SW480 (cell line): ENCODE data around the gene A2M.

Source experiments
- DNase-seq: peaks from one replicate; pipeline ENCODE4 v3.0.0-alpha.2; 2016; ENCODE audit warnings: low spot score

The A2M gene

DNA sequence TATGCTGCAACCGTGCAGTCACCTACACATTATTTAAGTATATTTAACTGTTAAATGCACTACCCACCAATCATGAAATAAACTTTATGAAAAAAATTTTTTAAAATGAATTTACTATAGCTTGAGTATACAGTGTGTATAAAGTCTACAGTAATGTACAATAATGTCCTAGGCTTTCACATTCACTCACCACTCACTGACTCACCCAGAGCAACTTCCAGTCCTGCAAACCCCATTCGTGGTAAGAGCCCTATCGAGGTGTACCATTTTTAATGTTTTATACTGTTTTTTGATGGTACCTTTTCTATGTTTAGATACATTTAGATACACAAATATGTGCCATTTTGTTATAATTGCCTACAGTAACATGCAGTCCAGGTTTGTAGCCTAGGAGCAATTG lies 78.3 kb downstream of the A2M start:
- DNase-seq: no peak

DNA sequence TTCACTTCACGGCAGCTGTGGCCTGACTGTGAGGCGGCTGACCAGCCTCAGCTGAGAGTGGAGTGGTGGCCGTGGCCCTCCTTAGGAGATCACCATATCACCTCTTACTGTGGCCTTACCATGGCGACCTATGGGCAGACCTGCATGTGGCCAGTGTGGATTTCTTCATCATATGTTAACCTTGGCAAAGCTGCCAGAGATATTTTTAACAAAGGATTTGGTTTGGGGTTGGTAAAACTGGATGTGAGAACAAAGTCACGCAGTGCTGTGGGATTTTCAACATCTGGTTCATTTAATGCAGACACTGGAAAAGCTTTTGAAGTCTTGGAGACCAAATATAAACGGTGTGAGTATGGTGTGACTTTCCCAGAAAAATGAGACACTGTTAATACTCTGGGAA lies 79.5 kb downstream of the A2M start:
- no peak for DNase-seq

DNA sequence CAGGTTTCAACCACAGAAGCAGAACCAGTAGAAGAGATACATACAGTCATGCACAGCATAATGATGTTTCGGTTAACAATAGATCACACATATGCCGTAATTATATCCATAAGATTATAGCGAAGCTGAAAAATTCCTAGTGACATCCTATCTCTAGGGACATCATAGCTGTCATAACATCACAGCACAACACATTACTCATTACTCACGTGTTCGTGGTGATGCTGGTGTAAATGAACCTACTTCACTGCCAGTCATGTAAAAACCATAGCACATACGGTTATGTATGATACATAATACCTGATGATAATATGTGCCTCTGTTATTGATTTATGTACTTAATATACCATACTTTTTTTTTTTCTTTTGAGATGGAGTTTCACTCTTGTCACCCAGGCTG lies 81.6 kb downstream of the A2M start:
- no peak for DNase-seq

DNA sequence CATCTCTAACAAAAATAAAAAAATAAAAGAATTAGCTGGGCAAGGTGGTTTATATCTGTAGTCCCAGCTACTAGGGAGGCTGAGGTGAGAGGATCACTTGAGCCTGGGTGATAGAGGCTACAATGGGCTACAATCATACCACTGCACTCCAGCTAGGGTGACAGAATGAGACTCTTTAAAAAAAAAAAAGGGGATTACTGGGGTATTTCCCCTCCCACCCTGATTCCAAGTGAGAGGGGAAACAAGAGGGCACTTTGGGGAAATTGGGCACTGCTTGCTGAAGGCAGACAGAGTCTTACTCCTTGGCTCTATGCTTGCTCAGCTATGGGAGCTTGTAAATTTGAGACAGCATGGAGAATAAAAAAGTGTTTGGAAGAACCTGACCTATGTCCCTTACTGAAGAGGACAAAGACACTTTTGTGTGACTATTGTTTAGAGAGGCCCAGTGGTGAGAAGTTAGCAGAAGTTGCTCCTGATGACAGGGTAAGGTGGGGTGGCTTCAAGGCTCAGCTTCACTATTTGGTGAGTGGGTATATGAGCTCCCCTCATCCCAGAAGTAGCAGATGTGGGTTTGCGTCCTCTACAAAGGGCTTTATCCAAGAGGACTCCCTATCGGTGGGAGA lies 82.3 kb downstream of the A2M start:
- no peak for DNase-seq

DNA sequence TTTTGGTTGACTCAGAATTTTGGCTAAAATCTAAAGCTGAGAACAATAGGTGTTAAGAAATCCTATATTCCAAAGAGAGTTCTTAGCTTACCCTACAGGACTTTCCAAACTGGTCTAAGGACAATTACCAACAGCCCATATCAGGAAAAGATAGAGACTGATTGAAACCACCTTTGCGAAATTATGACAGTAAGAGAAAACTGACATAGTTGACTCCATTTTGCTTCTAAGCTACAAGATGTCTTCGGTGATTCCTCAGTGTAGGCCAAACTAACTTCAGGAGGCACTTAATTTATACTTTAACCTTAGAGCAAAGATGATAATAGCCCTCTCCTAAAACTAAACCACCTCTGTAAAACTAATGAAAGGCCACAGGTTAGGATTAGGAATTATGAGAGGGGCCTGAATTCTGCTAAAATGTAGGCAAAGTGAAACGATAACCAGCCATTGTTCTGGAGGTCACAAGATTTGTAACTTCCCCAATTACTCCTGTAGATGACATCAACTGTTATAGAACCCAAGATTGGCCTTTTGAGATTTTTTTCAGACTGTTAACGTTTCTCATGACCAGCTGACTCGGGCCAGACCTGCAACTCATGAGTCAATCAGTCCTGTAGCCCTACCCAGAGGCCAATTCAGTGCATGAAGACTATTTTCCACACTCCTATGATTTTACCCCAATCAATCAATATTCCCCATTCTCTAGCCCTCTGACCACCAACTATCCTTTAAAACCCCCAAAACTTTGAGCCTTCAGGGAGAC lies 83.3 kb downstream of the A2M start:
- DNase-seq: no peak

DNA sequence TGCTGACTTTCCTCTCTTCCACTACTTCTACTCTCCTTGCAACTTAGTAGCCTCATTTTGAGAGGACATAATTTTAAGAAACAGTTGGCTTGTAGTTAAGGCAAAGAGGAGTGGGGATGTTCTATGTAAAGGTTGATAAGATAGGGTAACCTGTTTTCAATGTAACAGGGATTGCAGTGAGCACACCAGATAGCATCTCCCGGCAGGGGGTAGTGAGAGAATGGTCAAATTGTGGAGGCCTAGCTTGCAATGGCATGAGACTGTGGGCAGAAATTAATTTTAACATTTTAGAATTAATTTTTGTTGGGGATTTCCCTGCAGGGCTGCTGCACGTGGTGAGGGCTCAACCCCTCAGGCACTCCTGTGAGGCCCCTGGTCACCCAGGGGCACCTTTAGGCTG lies 84.9 kb downstream of the A2M start:
- DNase-seq: no peak

DNA sequence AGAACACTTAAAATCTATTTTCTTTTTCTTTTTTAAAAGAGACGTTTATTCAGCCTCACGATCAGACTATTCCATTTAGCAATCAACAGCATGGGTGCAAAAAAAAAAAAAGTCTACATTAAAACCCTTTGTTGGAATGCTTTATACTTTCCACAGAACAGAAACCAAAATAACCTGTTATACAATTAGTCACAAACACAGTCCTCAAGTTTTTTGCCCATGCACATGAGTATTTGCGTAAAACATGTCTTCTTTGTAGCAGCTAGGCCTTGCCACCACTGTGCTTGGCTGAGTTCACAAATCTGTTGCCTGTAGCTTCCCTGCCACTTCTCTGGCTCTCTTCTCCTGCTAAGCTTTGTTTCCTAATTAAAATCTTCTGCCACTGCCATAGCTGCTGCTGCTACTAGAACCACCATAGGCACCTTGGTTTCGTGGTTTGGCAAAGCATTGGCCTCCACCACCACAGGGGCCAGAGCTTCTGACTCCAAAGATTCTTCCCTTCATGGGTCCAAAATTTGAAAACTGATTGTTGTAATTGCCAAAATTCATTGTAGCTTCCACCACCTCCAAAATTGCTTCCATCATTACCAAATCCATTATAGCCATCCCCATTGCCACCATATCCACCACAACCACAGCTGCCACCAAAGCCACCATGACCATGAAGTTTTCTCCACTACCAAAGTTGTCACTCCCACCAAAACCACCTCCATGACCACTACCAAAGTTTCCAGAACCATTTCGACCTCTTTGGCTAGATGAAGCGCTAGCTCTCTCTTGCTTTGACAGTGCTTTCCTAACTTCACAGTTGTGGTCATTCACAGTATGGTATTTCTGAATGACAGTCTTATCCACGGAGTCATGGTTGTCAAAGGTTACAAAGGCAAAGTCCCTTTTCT lies 88.3 kb downstream of the A2M start:
- no peak for DNase-seq

DNA sequence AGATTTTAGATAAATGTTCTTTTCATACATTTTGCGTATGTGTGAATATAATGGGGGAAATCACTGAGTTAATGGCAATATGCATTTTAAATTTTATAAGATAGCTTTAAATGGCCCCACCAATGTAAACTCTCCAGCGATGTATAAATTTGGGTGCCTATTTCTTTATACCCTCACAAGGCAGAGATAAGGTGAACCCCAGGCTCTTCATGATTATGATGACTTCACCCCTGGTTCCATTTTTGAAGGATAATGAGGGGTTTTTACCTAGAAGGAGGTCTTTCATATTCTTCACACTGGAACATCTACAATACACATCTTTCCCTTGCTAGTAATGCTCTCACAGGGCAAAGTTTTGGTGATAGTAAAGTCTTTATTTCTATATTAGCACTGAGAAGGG lies 91.2 kb downstream of the A2M start:
- no peak for DNase-seq

DNA sequence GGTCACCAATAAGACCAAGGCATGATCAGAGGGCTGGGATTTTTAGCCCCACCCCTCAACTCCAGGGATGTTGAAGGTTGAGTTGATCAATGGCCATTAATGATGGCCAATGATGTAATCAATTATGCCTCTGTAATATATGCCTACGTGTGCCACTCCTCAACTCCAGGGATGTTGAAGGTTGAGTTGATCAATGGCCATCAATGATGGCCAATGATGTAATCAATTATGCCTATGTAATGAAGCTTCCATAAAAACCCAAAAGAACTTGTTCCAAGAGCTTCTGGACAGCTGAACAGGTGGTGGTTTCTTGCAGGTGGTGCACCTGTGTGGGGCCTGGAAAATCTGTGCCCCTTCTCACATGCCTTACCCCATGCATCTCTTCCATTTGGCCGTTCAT lies 93.1 kb downstream of the A2M start:
- no peak for DNase-seq
